Mononuclear cell (primary cell): ENCODE measurements around the gene DSE. TPM values are rescaled to one million over a fixed set of nuclear protein-coding genes. Genes with fewer than 3 reads are reported as not detected.

Experiments
- H3K27me3 ChIP-seq: 2 replicates; pipeline ENCODE4 v1.6.0; 2011; ENCODE audit warnings: low read length, control low read depth; ENCODE audit not compliant: insufficient read depth
- H3K4me1 ChIP-seq: 2 replicates; pipeline ENCODE4 v1.5.1; 2011; ENCODE audit warnings: mild to moderate bottlenecking, low read length, control low read depth; ENCODE audit not compliant: insufficient read depth
- H3K4me3 ChIP-seq: 2 replicates; pipeline ENCODE4 v1.5.1; 2011; ENCODE audit warnings: mild to moderate bottlenecking, low read length, moderate library complexity
- H3K9me3 ChIP-seq: 2 replicates; pipeline ENCODE4 v1.5.1; 2011; ENCODE audit warnings: low read depth, mild to moderate bottlenecking, control low read depth, low read length
- total RNA-seq: library from RNA; depleted of rRNA; stranded (reverse); fragments of >200 nt; gene quantifications from one replicate; pipeline ENCODE4 v1.2.3, GENCODE V29; 2012

DSE gene
- total RNA-seq, 1 donor, result 98.8 TPM

DNA sequence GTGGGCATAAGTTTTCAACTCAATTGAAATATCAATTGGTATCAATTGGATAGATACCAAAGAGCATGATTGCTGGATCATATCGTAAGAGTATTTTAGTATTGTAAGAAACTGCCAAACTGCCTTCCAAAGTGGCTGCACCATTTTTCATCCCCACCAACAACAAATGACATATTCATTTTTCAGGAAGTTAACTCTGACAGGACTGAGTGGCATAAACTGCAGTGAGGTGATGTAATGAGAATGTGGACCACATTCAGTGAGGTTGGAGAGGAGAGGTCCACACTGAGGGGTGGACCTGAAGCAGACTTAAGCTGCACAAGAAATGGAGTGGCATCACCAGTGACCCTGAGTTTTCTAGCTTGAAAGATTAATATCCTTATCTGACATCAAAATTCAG, 78.8 kb downstream of the DSE start:
- Histone ChIP-seq H3K4me3 (no peak overlapping the region), H3K4me1 (peaks cover 57% of the 10 kb centered on the region), H3K9me3 (no peaks in the 10 kb centered on the region), H3K27me3 (no peaks in the 10 kb centered on the region)

DNA sequence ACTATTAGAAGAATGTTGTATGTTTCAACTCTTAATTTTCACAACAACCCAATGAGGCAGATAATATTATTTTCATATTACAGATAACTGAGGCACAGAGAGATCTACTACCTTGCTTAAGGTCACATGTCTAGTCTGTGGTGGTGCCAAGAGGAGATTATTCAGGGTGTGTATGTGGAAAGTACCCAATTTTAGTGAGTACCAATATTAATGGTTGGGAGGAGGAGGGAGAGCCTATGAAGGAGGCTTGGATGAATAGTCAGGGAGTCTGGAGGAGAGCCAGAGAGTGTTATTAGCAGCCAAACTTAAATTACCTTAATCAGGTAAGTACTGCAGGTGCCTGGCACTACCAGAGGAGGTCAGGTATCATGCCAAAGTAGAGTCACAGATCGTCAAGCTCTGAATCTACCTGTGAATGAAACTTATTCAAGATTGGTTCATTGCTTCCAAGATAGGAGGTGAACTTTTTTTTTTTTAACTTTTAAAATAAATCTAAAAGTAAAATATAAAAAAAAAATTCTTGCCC, 79.5 kb downstream of the DSE start:
- peaks cover 50% of the 10 kb centered on the region for H3K4me1 ChIP-seq
- H3K4me3 ChIP-seq, result no peak overlapping the region
- no peaks in the 10 kb centered on the region for H3K27me3 ChIP-seq
- no peaks in the 10 kb centered on the region for H3K9me3 ChIP-seq

GRCh38 chr6:116450769-116451740, 80.3 kb downstream of the DSE start:
- H3K27me3 ChIP-seq, result no peaks in the 10 kb centered on the region
- no peaks in the 10 kb centered on the region for H3K9me3 ChIP-seq
- no peak overlapping the region for H3K4me3 ChIP-seq
- H3K4me1 ChIP-seq, result peaks cover 44% of the 10 kb centered on the region

DNA sequence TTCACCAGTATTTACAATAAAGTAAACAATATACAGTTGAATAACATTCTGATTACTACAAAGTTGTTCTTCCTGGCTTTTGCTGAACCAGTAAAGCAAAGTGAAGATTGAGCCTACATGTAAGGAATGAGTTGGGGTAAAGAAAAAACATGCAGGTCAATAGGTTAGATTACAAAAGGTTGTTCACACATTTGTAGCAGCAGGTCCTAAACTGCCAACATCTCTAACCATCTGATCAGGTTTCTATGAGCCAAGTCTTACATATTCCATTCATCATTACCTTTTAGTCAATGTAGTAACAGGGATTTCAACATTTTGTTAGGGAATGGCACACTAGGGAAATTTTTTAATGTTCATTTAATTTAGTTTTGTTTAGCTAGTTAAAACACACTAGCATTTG, 81.2 kb downstream of the DSE start:
- Histone ChIP-seq H3K4me3 (no peak overlapping the region), H3K27me3 (no peaks in the 10 kb centered on the region), H3K4me1 (peaks cover 37% of the 10 kb centered on the region), H3K9me3 (no peaks in the 10 kb centered on the region)

- no peaks in the 10 kb centered on the region for H3K9me3 ChIP-seq
- no peaks in the 10 kb centered on the region for H3K27me3 ChIP-seq
- no peak overlapping the region for H3K4me3 ChIP-seq
- peaks cover 37% of the 10 kb centered on the region for H3K4me1 ChIP-seq
These were observed 81.8 kb downstream of the DSE start for GRCh38 chr6:116452531-116452930.

DNA sequence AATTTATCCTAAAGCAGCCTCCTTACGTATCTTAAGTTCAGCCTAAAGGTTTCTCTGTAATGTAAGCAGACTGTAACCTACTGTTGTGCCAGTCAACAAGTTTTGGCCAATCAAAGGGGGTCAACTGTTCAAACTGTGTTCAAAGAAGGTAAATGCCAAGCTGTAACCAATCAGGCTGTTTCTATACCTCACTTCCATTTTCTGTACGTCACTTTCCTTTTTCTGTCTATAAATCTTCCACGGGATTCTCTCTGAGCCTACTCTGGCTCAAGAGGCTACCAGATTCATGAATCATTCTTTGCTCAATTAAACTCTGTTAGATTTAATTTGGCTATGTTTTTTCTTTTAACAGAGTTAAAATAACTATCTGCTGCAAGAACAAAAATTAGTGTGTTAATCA, 85.4 kb downstream of the DSE start:
- no peak overlapping the region for H3K4me3 ChIP-seq
- no peaks in the 10 kb centered on the region for H3K27me3 ChIP-seq
- no peaks in the 10 kb centered on the region for H3K9me3 ChIP-seq
- peaks cover 18% of the 10 kb centered on the region for H3K4me1 ChIP-seq

DNA sequence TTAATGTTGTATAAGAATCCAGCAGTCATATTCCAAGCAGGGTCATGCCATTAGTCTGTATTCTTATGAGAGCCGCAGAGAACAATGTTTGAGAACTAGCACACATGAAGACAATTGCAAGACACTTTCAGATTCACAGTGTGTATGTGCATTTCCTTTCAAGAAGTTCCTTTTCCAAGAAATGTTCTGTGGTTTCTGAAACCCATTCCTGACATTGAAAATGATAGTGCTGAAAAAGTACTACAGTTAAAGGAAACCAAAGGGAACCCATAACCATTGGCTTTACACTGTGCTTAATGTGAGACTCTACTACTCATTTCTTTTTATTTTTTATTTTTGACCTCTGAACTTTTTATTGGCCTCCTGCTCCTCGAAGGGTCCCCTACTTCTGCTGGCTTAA, 86.2 kb downstream of the DSE start:
- Histone ChIP-seq H3K4me3 (no peak overlapping the region), H3K9me3 (no peaks in the 10 kb centered on the region), H3K27me3 (no peaks in the 10 kb centered on the region), H3K4me1 (peaks cover 18% of the 10 kb centered on the region)

GRCh38 chr6:116458264-116458663, 87.5 kb downstream of the DSE start:
- no peaks in the 10 kb centered on the region for H3K27me3 ChIP-seq
- peaks cover 28% of the 10 kb centered on the region for H3K4me1 ChIP-seq
- H3K4me3 ChIP-seq, result no peak overlapping the region
- H3K9me3 ChIP-seq, result no peaks in the 10 kb centered on the region

DNA sequence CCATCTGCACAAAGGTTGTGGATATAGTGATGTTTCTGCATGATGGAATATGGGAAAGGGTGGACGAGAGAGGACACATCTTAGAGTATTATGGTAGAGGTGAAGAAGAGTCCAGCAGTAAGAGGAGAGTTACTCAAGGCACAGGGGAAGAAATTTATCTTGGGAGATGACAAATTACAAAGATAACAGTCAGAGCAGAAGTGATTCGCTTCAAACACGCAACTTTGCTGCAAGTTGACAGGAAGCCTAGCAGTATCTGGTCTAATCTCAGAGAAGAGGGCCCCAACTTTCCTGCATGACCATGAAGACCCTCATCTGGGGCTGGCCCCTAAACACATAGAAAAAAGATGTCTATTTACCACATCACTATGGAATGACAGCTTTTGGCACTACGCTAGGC, 89.2 kb downstream of the DSE start:
- no peaks in the 10 kb centered on the region for H3K9me3 ChIP-seq
- no peak overlapping the region for H3K4me3 ChIP-seq
- H3K4me1 ChIP-seq, result peaks cover 42% of the 10 kb centered on the region

GRCh38 chr6:116461331-116461931, 90.7 kb downstream of the DSE start, which contains the start of gene CALHM6:
Gene CALHM6 (plus strand): TSS chr6:116461375. CDS start chr6:116461930, 555 bp downstream.
- Histone ChIP-seq H3K9me3 (no peaks in the 10 kb centered on the region), H3K4me1 (peaks cover 50% of the 10 kb centered on the region), H3K4me3 (peak within 1 kb of the TSS; percentile 52), H3K27me3 (no peaks in the 10 kb centered on the region)

More for the DNA sequence above, 89.2 kb downstream of the DSE start:
- no peaks in the 10 kb centered on the region for H3K27me3 ChIP-seq

DNA sequence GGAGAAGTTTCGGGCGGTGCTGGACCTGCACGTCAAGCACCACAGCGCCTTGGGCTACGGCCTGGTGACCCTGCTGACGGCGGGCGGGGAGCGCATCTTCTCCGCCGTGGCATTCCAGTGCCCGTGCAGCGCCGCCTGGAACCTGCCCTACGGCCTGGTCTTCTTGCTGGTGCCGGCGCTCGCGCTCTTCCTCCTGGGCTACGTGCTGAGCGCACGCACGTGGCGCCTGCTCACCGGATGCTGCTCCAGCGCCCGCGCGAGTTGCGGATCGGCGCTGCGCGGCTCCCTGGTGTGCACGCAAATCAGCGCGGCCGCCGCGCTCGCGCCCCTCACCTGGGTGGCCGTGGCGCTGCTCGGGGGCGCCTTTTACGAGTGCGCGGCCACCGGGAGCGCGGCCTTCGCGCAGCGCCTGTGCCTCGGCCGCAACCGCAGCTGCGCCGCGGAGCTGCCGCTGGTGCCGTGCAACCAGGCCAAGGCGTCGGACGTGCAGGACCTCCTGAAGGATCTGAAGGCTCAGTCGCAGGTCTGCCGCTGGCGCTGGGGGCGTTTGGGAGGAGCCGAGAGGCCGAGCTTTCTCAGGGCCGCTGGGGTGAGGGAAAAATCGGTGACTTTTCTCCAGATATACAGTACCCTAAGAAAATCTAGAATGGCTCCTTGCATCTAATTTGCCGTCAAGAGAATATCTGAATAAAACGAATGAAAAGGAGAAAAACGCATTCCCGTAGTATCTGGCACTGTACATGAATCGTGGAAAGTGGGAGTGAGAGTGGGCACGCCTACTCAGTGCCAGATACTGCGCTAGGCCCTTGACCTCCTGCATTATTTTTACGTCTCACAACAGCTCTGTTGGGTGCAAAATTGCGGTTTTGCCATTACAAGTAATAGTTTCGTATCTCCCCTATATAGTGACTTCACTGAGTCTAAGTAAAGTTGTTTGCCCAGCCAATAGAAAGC, 91.5 kb downstream of the DSE start:
- peak overlapping the region; percentile 52 for H3K4me3 ChIP-seq
- H3K9me3 ChIP-seq, result no peaks in the 10 kb centered on the region
- no peaks in the 10 kb centered on the region for H3K27me3 ChIP-seq
- peaks cover 48% of the 10 kb centered on the region for H3K4me1 ChIP-seq

DNA sequence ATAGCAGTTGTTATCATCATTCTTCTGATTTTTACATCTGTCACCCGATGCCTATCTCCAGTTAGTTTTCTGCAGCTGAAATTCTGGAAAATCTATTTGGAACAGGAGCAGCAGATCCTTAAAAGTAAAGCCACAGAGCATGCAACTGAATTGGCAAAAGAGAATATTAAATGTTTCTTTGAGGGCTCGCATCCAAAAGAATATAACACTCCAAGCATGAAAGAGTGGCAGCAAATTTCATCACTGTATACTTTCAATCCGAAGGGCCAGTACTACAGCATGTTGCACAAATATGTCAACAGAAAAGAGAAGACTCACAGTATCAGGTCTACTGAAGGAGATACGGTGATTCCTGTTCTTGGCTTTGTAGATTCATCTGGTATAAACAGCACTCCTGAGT, 92.6 kb downstream of the DSE start:
- Histone ChIP-seq H3K4me1 (peaks cover 48% of the 10 kb centered on the region), H3K27me3 (no peaks in the 10 kb centered on the region), H3K9me3 (no peaks in the 10 kb centered on the region), H3K4me3 (no peak overlapping the region)

DNA sequence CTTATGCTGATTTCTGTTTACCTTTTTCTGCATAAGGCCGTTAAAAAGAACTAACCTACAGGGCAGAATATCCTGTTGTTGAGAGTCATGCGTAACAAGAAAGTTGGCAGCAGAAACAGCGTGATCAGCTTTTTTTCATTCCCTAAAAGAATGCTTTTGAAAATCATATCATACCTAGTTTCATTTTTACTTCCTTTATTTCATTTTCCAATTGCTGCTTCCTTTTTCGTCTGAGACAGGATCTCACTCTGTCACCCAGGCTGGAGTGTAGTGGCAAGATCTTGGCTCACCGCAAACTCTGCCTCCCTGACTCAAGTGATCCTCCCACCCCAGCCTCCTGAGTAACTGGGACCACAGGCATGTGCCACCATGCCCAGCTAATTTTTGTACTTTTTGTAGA, 94.5 kb downstream of the DSE start:
- H3K9me3 ChIP-seq, result no peaks in the 10 kb centered on the region
- H3K4me3 ChIP-seq, result no peak overlapping the region
- H3K4me1 ChIP-seq, result peaks cover 48% of the 10 kb centered on the region
- no peaks in the 10 kb centered on the region for H3K27me3 ChIP-seq

DNA sequence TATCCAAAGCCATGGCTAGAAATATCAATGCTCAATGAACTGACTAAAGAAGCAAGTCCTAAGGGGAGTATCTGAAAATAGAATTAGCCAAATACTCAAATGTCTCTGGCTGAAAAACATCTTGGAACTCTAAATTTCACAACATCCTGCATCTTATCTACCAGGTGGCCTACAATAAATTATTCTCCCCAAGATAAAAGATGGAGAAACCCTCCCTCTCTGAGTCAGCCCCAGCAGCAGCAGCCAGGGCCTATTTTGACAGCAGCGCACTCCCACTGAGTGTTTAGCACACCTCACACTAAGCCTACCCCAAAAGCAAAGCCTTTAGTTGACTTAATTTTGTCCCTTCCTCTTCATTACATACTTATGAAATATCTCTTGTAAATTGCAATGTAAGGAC, 96.3 kb downstream of the DSE start:
- peaks cover 47% of the 10 kb centered on the region for H3K4me1 ChIP-seq
- H3K4me3 ChIP-seq, result no peak overlapping the region
- no peaks in the 10 kb centered on the region for H3K27me3 ChIP-seq
- no peaks in the 10 kb centered on the region for H3K9me3 ChIP-seq
